HFFc6 (cell line): Measurements from ENCODE around the gene KCTD13. TPM values are rescaled to one million over a fixed set of nuclear protein-coding genes. Genes with fewer than 3 reads are reported as not detected.
"Not testable (repeated sequence)": the region's sequence is repeated elsewhere in the genome, so short reads cannot be mapped to it uniquely, and the experiment has no call there.

Source experiments
- DNase-seq: peaks from one replicate; pipeline ENCODE4 v3.0.0-alpha.2; 2018
- H3K27ac Mint-ChIP-seq: 2 replicates; pipeline ENCODE4 v1.8.0; 2020; ENCODE audit warnings: mild to moderate bottlenecking, mixed read lengths
- H3K27me3 Mint-ChIP-seq: 2 replicates; pipeline ENCODE4 v1.8.0; 2021; ENCODE audit warnings: mild to moderate bottlenecking, moderate library complexity, mixed read lengths; ENCODE audit not compliant: insufficient read depth
- H3K36me3 Mint-ChIP-seq: 2 replicates; pipeline ENCODE4 v1.8.0; 2021; ENCODE audit warnings: low read depth, mixed read lengths
- H3K4me1 Mint-ChIP-seq: 2 replicates; pipeline ENCODE4 v1.8.0; 2020; ENCODE audit warnings: low read depth, mixed read lengths
- H3K4me3 Mint-ChIP-seq: 2 replicates; pipeline ENCODE4 v1.8.0; 2020; ENCODE audit warnings: mild to moderate bottlenecking, moderate library complexity, mixed read lengths
- H3K9me3 Mint-ChIP-seq: 2 replicates; pipeline ENCODE4 v1.8.0; 2020; ENCODE audit warnings: mild to moderate bottlenecking, mixed read lengths
- total RNA-seq, 6 experiments: library from RNA; stranded (reverse); fragmentation: NEBNext Ultra II Directional; extraction: Animal tissue kit (Norgen Biotek cat#: 25700); gene quantifications; 2 replicates in 1 of 6; 3 replicates in 5 of 6; pipeline ENCODE4 v1.2.3, GENCODE V29; 2021
- TF ChIP-seq, protein P1 (sequence below): fragments of 200-600 bp; sonication (generic); IDR thresholded peaks from 2 replicates; pipeline ENCODE4 v1.5.0; 2021; ENCODE audit warnings: antibody characterized with exemption, mild to moderate bottlenecking

KCTD13 gene
- total RNA-seq, 6 experiments from 2014 or later, result 13.9 to 17.0 (median 16.1) TPM

DNA sequence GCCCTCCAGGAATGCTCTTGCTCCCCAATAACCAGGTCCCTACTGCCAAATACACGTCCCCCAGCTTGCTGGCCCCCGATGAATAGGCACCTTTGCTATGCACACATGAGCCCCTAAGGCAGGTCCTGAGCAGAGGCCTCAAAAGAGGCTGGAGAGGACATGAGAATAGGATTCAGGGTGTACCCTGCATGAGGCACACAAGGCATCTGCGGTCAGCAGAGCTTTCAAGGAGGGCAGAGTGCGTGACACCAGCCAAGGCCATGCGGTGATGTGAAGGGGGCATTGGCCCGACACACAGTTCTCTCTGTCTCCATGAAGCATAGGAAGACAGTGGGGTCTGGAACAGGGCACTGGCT is 33.6 kb downstream of the KCTD13 start:
- DNase-seq, result no peak
- peaks cover 12% of the 10 kb centered on the region for H3K27me3 Mint-ChIP-seq
- no peak overlapping the region for H3K27ac Mint-ChIP-seq
- H3K9me3 Mint-ChIP-seq, result no peaks in the 10 kb centered on the region
- TF ChIP-seq, protein P1, sequence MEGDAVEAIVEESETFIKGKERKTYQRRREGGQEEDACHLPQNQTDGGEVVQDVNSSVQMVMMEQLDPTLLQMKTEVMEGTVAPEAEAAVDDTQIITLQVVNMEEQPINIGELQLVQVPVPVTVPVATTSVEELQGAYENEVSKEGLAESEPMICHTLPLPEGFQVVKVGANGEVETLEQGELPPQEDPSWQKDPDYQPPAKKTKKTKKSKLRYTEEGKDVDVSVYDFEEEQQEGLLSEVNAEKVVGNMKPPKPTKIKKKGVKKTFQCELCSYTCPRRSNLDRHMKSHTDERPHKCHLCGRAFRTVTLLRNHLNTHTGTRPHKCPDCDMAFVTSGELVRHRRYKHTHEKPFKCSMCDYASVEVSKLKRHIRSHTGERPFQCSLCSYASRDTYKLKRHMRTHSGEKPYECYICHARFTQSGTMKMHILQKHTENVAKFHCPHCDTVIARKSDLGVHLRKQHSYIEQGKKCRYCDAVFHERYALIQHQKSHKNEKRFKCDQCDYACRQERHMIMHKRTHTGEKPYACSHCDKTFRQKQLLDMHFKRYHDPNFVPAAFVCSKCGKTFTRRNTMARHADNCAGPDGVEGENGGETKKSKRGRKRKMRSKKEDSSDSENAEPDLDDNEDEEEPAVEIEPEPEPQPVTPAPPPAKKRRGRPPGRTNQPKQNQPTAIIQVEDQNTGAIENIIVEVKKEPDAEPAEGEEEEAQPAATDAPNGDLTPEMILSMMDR, result no peak
- no peaks in the 10 kb centered on the region for H3K4me1 Mint-ChIP-seq
- no peaks in the 10 kb centered on the region for H3K36me3 Mint-ChIP-seq
- no peak overlapping the region for H3K4me3 Mint-ChIP-seq

DNA sequence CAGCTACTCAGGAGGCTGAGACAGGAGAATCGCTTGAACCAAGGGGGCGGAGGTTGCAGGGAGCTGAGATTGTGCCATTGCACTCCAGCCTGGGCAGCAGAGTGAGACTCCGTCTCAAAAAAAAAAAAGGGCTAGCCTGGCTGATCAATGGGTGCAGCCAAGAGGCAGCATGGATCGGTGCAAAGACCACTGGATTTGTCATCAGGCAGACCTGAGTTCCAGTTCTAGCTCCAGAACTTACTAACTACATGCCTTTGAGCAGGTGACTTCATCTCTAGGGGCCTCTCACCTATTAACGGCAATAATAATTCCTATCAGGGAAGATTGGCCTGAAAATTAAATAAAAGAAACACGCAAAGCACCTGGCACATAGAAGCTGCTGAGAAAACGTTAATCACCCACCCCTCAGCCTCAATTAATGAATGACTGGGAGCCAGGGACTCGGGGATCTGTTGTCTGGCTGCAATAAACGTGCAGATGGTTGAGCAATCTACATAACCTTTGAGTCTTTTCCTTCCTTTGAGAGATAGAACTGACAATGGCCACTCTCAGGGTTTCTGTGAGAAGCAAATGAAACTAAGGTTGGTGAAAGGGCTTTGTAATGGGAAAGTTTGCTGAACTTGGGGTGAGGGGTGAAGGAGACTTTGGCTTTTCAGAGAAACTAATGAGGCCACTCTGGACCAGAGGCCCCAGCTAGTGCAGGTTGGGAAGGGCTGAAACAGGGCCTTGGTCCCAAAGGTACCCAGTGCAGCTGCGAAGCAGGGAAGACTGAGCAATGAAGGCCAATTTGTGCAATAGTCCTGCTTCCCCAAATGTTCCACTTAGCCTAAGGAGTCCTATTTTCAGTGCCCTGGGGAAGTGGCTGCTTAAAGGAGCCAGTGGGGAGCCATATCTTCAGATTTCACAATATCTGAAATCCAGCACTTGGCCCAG is 34.2 kb downstream of the KCTD13 start:
- no peaks in the 10 kb centered on the region for H3K36me3 Mint-ChIP-seq
- no peak for DNase-seq
- no peak overlapping the region for H3K27ac Mint-ChIP-seq
- H3K4me3 Mint-ChIP-seq, result no peak overlapping the region
- peaks cover 11% of the 10 kb centered on the region for H3K27me3 Mint-ChIP-seq
- no peaks in the 10 kb centered on the region for H3K9me3 Mint-ChIP-seq
- TF ChIP-seq, protein P1, result no peak
- H3K4me1 Mint-ChIP-seq, result no peaks in the 10 kb centered on the region

DNA sequence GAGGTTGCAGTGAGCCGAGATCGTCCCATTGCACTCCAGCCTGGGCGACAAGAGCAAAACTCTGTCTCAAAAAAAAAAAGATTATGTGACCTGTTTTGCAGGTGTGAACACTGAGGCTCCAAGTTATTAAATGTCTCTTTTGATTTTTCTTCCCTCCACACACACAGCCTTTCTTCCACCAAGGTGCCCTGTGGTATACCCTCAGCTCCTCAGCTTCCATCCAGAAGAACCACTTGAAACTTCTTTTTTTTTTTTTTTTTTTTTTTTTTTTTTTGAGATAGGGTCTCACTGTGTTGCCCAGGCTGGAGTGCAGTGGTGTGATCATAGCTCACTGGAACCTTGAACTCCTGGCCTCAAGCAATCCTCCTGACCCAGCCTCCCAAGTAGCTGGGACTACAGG is 36.7 kb downstream of the KCTD13 start:
- H3K27ac Mint-ChIP-seq, H3K4me3 Mint-ChIP-seq, H3K4me1 Mint-ChIP-seq: not testable (repeated sequence)

DNA sequence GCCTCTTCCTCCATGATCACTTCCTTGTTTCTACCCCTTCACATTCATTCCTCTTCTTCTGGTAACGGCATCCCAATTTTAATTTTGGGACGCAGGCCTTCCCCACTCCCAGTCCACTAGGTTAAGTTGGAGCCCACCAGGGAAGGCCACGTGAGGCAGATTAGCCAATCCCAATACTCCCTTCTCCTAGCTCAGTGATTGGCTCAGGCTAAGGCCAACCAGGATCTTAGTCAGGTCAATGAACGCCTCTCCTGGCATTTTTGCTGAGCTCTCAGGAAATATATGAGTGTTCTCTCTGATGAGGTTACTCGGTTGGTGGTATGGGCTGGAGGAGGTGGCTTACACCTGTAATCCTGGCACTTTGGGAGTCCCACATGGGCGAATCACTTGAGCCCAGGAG is 42.0 kb downstream of the KCTD13 start:
- H3K27me3 Mint-ChIP-seq, result peaks cover 12% of the 10 kb centered on the region

More for the DNA sequence above, 36.7 kb downstream of the KCTD13 start:
- not testable (repeated sequence) for H3K36me3 Mint-ChIP-seq, H3K27me3 Mint-ChIP-seq, DNase-seq, H3K9me3 Mint-ChIP-seq

DNA sequence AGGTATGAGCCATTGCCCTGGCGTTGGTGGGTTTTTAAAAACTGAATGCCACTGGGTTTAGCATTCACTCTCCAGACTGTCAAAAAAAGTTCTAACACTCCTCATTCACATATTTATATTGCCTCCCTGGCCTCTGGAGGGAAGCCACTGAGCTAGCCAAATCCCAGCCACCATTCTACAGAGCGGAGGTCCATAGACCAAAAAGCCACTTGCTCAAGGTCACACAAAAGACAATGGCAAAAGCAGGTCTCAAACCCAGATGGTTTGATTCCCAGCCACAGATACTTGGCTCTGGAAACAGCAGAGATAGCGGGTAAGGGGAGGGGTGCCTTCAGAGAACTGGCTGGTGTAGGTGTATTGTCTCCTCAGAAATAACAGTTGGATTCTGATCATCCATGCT is 45.0 kb downstream of the KCTD13 start:
- Mint-ChIP-seq H3K4me1 (peaks cover 9% of the 10 kb centered on the region; the same call in 1 of the 2 replicates), H3K27me3 (peaks cover 26% of the 10 kb centered on the region), H3K36me3 (peaks cover 5% of the 10 kb centered on the region; the same call in 1 of the 2 replicates), H3K9me3 (no peaks in the 10 kb centered on the region; the same call in 1 of the 2 replicates), H3K27ac (no peak overlapping the region), H3K4me3 (no peak overlapping the region)
- DNase-seq, result no peak
- TF ChIP-seq, protein P1, result no peak

More for the DNA sequence above, 42.0 kb downstream of the KCTD13 start:
- Mint-ChIP-seq H3K4me3 (no peak overlapping the region), H3K4me1 (no peaks in the 10 kb centered on the region), H3K9me3 (no peaks in the 10 kb centered on the region), H3K27ac (no peak overlapping the region), H3K36me3 (no peaks in the 10 kb centered on the region)
- no peak for DNase-seq
- TF ChIP-seq, protein P1, result no peak

DNA sequence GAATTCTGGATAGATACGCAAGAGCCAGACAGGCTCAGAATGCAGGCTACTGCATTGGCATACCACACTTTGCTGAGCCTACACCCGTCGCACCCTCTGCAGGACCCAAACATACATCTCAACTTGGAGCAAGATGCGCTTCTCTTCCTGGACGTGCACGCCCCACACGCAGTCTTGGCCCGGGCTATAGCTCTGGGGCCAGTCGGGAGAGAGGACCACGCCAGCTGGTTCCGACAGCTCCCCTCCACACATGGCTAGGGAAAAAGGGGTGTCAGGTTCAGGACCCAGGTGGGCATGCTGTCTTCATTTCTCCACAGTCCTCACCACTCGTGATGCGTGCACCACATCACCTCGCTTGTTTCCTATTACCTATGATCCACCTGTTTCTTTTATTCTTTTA is 47.9 kb downstream of the KCTD13 start:
- DNase-seq, result no peak
- H3K4me1 Mint-ChIP-seq, result peaks cover 10% of the 10 kb centered on the region; the same call in 1 of the 2 replicates
- H3K27me3 Mint-ChIP-seq, result peaks cover 32% of the 10 kb centered on the region
- no peak overlapping the region for H3K27ac Mint-ChIP-seq
- no peak overlapping the region for H3K4me3 Mint-ChIP-seq
- H3K9me3 Mint-ChIP-seq, result no peaks in the 10 kb centered on the region; the same call in 1 of the 2 replicates
- TF ChIP-seq, protein P1, result no peak
- peaks cover 5% of the 10 kb centered on the region; the same call in 1 of the 2 replicates for H3K36me3 Mint-ChIP-seq
